OCI-M1 (cell line): ENCODE data around the gene CDH13.
A peak's percentile ranks its signal among the peaks of the same experiment; 100 is the strongest.

Experiments
- DNase-seq: peaks from one replicate; lab custom pipeline; 2025; lab: John Stamatoyannopoulos, UW

CDH13 gene

DNA sequence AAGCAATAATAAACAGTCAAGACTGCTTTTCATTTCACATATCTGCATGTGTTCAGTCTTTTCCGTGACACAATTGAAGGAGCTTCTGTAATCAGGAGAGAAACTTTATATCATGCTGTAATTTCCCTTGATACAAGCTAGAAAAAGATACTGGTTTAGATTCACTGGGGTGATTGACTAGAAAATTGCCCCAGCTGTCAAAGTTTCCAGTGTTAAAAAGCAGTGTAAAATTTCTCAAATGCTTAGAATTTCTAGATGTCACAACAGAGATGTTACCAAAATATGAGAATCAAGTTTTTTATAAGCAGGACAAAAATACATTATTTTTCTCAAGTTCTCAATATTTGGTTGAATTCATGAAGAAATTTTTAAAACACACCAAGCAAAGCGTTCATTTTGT is 888.6 kb downstream of the CDH13 start:
- no peak for DNase-seq

DNA sequence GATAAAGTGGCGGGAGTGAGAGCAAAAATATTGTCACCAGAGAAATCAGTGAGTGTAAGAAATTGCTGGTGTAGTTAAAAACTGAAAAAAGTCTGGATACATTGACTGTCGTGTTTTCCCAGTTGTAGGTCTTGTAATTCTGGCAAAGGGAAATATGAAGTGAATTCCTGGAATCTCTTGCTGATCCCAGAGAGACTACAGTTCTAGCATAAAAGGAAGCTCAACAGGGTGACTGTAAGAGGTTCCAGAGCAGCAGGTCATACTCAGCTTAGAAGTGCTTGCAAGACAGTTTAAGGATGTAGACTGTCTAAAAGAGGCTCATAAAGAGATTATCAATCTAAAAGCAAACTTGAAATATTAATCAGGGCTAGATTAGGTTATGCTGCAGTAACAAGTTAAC is 890.2 kb downstream of the CDH13 start:
- DNase-seq: no peak

DNA sequence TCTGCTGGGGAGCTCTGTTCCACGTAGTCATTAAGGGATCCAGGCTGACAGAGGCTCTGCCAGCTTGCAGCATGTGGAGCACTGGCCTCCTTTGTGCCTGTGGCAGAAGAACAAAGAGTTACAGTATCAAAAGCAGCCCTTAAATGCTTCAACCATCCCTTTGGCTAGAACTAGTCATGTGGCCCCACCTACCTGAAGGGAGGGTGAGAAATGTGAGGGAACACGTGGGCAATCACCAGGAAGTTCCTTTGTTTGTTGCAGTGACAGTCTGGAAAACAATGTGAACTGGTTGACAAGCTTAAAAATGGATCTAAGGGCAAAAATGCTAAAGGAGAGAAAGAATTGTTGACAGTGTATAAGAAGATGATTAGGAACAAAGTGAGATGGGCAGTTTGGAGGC is 890.6 kb downstream of the CDH13 start:
- no peak for DNase-seq

GRCh38 chr16:83520596-83520995 is 893.8 kb downstream of the CDH13 start:
- DNase-seq: no peak

GRCh38 chr16:83530293-83530692 is 903.5 kb downstream of the CDH13 start:
- no peak for DNase-seq

DNA sequence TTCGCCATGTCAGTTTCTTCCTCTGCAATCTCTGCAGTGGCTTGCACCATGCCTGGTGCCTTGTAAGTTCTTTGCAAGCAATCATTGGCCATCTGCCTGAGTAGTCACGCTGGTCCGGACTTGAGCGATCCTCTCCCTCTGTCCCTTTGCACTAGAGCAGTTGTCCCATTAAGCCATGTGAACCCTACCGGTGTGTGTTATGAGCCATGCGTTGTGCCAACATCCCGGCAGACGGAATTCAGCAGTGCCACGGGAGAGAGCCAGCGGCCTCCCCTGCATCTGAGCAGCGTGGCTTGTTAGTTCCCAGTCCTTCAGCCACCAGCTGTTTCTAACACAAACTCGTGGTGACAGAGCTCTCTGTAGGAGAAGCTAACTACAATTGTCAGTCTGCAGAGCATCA is 905.9 kb downstream of the CDH13 start:
- no peak for DNase-seq

DNA sequence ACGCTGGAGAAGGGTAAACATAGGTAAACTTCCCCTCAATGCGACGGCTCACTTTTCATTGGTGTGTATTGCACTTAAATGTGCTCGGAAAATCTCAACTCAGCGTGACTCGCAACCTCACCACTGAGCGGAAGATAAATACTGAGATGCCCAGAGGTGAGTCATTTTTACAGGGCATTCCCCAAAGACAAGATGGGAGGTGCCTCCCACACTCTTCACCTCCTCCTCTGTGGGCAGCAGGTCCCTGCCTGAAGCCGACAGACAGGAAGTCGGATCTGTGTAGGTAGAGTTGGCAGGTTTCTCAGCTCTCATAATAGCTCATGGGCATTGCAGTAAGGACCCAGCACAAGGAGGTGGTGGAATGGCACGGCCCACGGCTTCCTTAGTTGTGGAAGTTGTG is 906.4 kb downstream of the CDH13 start:
- DNase-seq: no peak

DNA sequence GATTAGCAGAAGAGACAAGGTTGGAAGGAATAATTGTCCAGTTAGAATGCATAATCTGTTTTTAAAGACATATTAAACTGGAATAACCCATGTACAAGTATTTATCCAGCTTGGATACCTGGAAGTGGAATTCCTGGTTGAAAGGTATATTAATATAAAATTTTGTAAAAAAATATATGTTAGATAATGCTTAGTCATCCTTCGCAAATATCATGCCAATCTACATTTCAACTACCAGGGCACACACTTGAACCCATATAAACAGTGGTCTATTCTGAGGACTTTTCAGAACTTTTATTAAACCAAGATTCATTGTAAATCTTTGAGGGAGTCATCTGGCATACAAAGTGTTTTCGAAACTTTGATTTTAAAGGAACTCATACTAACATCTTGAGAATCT is 911.9 kb downstream of the CDH13 start:
- no peak for DNase-seq

- no peak for DNase-seq
These were observed 913.1 kb downstream of the CDH13 start for GRCh38 chr16:83539736-83540490.

DNA sequence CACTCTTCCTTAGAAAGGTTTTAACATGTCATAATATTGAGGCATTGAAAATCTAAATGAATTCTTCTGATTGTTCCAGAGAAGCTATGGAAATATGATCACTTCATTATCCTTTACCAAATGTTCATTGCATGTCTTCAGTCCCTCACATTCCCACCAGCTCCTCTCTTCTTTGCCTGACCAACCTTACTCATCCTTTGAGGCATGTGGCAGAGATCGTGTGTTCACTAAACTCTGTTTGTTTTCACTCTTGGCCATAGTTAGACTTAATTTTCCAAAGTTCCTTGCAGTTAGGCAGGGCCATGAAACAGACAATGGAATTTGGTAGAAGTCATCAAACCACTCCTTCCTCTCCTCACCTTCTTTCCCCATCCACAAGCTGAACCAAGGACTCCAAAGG is 914.5 kb downstream of the CDH13 start:
- DNase-seq: no peak

DNA sequence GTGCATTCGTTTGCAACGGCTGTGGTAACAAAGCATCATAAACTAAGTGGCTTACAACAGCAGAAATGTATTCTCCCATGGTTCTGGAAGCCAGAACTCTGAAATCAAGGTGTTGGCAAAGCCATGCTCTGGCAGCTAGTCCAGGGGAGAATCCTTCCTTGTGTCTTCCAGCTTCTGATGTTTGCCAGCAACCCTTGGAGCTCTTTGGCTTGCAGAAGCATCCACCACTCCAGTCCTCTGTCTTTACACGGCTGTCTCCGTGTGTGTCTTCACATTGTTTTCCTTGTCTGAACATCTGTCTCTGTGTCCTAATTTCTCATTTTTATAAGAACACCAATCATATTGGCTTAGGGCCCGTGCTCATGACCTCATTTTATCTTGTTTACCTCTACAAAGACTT is 915.7 kb downstream of the CDH13 start:
- no peak for DNase-seq

DNA sequence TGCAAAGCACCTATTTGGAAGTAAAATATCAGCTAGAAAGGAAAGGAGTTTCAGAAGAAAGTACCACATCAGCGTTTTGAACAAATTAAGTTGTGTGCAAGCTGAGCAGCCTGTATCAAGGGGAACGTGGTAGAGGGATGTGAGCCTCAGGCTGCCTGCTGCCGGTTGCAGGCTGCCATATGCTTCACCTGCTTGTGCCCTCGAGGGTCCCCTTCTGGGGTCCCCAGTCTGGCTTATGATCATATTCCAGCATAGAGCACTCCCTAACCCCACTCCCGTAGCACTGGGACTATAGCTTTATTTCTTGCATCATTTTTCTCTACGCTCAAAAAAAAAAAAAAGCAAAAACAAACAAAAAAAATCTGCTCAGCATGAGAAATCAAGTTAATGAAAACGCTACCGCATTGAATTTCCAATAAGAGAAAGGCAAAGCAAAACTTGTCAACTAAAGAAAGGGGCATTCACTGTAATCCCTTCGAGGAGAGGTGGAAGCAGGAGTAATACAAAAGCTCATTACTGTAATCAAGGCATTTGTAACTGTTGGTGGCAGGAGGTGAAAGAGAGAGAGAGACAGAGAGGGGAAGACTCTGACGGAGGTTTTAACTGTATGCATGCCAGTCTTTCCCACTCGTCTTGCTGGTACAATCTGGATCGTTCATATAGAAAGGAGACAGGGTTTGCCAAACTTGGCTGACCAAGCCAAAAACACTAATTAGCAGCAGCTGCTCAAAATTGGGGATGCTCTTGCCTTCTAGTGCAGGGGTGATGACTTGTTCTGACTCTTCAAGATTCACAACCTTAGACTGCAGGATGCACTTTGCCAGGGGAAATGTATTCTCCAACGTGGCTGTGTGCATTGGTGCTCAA is 922.8 kb downstream of the CDH13 start:
- DNase-seq: no peak

DNA sequence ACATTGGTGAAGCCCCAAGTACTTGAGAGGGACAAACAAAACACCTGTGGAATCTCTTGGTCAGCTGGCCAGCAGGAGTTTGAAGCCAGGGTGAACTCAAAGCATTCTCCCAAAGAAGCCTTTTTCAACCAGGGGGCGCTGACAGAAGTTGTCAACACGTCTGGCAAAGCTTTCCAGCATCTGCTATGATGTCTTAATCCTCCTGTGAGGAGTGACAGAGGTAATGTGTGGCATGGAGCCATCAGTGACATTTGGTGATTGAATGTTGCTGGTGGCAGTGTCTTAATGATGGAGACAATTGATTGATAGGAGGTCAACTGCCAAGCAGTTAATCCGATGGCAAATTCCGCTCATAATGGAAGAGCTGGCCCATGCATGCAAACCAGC is 923.4 kb downstream of the CDH13 start:
- no peak for DNase-seq

DNA sequence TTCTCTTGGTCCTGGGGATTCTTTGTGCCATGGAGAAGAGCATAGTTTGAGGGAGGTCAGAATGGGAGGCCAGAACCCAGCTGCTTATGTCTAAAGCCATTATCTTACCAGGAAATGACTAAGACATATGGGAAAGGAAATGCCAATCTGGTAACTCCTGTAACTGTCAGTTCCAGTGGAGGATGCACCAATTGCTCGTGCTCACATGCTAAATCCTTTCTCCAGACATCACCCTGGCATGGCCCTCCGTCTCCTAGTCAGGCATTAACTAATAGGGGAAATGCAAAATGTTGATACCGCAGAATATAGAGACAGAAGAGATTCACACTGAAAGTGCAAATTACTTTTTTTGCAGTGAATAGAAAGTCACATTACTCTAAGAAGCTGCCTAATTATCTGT is 925.5 kb downstream of the CDH13 start:
- DNase-seq: no peak

- DNase-seq: no peak
These were observed 926.2 kb downstream of the CDH13 start for GRCh38 chr16:83552930-83553329.

DNA sequence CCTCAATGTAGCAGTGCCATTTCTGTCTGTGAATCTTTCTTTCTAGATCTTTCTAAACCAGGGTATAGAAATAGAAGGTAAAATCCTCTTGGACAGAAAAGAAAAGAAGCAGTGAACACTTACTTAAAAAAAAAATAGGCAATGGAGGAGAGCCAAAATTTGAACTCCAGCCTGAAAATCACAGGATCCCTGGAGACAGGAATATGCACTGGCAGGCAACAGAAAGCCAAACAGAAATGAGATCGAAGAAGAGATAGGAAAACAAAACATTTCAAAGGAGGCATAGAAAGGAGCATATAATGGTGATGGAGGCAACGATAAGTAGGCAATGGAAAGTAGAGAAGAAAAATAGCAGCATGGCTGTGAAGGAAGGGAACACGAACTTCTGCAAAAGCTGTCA is 927.3 kb downstream of the CDH13 start:
- no peak for DNase-seq

- DNase-seq: no peak
These were observed 927.8 kb downstream of the CDH13 start for GRCh38 chr16:83554540-83554939.

DNA sequence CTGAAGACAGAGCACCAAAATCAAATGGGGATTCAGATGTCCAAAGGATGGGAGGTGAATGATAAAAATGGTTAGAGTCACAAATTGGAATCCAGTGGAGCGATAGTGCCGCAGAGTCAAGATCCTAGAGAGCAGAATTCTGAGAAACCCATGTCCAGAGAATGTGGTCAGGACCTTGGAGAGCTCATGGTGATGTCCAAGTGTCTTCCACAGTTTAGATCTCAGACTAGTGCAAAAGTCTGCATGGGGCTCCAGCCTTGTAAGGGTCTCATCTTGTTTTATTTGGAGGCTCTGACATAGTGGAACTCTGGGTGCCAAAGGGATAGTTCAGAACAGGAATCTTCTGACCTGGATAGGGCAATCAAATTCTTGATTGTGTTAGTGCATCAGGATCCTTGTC is 935.1 kb downstream of the CDH13 start:
- peak; percentile 10 for DNase-seq

- DNase-seq: no peak
These were observed 941.6 kb downstream of the CDH13 start for GRCh38 chr16:83568345-83568744.

DNA sequence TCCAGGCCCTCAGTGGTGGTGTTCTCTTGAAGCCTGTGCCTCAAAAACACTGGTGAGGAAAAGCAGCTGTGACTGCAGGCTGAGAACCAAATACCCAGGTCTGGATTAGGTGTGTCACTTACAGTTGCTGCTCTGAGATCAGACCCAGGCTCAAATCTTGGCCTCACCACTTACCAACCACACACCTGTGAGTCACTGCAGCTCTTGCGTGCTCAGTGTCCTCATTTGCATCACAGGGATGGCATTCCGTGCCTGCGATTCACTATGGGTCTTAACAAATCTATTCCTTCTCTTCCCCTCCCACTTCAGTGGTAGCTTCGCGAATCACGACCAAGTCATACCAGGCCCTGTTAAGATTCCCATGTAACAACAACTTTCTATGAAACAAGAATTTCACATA is 947.6 kb downstream of the CDH13 start:
- DNase-seq: no peak

DNA sequence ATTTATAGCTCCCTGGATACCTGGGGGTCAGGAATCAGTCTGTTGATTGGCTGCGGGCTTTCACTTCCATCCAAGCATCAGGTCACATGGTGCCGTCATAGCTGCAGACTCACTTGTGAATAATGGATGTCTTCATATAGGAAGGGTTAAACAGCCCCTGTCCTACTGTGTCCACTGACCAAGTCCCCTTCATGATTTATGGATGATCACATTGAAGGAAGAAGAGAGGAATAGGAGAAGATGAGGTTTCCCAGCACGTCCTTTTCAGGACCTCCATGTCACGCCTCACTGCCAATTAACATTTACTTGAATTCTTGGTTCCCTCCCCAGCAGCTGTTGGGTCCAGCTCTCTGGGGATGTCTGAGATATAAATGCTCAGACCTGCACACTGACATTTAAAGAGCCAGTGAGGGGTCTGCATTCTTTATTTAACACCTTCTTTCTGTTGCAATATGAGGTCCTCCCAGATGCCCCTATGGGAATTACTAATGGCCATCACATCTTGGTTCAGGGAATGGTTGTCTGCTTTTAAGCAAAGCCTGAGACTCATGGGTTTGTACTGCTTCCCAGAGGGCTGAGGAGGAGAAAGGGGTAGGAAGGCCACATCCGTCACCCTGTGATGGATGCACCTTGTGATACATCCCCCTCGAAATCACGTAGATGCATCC is 950.4 kb downstream of the CDH13 start:
- DNase-seq: no peak

DNA sequence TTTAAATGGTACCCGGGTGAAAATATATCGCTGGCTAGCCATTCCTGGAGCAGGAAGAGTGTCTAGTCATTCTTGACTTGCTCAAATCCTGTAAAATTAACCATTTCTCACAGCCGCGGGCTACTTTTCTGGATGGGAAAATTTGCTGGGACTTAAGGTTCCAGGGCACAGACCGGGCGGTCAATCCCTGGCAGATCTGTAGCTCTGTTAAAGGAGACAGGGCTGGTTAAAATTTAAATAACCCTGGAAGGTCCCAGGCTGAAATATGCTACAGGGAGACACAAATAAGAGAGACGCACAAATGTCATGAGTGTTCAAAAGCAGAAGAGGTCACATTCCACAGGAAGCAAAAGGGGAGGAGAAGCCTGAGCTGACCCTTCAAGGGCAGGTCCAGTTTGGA is 951.4 kb downstream of the CDH13 start:
- no peak for DNase-seq

GRCh38 chr16:83579027-83579426 is 952.3 kb downstream of the CDH13 start:
- DNase-seq: no peak
